Measurements from ENCODE around the gene EDRF1.

EDRF1 gene

DNA sequence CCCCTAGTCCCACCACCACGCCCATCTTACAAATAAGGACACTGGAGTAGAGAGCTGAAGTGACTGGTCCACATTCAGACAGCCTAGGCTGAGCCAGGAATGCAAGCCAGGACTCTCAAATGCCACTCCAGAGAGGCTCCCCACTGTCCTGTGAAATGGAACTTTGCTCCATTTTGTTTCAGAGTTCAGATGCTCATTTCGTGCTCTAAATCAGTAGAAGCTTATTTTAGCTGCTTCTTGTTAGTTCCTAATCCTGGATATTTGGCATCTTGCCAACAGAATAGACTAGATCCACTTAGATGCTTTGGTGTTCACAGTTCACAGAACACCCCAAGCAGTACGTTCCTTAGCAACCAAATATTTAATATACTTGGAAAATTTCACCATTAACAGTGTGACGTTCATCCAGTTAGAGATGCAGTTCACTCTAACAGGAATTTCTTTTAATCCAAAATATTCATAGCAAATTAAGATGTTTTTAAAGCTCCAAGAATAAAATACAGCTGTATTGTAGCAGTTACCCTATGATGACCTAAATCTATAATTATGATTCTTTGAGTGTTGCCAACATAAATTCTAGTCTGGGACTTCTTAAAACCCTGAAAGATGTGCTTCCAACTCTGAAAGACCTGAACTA, 48.8 kb downstream of the EDRF1 start:
- DNase-seq, result no peak

DNA sequence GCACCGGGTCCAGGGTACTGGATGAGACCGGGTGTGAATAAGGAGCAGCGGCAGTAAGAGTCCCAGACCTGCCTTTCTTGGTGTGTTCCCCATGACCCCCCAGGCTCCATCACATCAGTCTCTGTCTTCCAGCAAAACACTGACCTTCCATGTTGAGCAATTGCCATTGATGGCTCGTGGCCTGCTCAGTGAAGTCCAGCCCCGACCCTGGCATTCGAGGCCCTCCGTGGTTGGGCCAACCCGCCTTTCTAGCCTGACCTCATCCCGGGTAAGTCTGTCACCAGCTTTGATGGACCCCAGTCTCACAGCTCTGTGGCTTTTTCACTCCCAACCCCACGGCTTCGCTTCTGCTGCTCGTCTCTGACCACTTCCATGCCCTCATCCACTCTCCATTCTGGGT, 49.7 kb downstream of the EDRF1 start:
- DNase-seq, result no peak

DNA sequence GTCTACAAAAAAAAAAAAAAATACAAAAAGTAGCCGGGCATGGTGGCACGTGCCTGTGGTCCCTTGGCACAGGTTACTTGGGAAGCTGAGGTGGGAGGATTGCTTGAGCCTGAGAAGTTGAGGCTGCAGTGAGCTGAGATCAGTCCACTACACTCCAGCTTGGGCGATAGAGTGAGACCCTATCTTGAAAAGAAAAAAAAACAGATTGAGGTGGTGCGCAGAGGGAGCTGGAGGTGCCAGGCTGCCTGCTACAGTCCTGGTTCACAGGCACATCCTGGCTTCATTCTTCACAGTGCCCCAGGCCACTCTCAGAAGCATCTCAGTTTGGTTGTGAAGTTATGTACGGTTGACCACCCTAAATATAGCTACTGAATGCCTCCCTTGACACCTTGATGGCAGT, 51.3 kb downstream of the EDRF1 start:
- DNase-seq, result no peak

DNA sequence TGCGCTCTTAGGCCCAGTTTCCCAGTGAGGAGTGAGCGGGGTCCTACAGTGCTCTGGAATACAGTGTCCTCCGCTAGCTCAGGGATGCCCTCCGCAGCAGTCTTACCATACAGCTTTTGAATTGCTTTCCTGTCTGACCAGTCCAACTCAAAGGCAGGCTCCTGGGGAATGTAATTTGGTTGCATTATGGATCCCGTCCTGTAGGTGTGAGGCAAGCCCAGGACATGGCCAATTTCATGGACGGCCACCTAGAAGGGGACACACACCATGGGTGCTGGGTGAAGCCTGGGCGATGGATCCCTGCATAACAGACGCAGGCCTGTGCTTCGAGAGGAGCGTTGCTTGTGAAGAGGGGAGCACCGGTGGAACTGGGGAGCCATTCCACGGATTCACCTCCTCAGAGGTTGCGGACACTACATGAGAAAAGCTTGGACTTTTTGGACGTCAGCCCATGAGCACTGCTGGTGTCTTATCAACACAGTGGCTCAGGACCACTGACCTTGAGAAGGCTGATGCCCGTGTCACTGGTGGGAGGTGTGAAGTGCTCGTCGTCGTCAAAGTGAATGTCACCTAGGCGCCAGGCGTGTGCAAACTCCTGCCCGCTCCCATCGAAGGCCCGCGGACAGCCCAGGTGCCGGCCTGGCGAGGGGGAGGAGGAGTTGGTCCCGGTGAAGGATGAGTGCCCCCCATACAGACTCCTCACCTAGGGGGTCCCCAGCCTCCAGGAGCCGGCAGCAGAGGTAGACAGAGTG, 52.8 kb downstream of the EDRF1 start:
- DNase-seq, result no peak

DNA sequence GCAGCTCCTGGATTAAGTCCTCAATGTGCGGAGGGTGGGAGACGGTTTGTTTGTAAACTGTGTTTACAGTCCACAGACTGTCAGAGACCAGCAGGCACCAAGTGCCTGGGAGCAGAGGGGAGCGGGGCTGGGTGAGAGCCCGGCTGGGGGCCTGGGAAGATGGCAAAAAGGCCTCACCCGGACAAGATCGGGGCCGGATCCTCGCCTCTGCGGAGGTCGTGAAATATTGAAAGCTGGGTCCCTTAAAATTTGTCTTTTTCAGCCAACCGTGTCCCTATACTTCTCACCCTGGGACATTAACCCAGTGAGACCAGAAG, 53.3 kb downstream of the EDRF1 start:
- DNase-seq, result no peak

DNA sequence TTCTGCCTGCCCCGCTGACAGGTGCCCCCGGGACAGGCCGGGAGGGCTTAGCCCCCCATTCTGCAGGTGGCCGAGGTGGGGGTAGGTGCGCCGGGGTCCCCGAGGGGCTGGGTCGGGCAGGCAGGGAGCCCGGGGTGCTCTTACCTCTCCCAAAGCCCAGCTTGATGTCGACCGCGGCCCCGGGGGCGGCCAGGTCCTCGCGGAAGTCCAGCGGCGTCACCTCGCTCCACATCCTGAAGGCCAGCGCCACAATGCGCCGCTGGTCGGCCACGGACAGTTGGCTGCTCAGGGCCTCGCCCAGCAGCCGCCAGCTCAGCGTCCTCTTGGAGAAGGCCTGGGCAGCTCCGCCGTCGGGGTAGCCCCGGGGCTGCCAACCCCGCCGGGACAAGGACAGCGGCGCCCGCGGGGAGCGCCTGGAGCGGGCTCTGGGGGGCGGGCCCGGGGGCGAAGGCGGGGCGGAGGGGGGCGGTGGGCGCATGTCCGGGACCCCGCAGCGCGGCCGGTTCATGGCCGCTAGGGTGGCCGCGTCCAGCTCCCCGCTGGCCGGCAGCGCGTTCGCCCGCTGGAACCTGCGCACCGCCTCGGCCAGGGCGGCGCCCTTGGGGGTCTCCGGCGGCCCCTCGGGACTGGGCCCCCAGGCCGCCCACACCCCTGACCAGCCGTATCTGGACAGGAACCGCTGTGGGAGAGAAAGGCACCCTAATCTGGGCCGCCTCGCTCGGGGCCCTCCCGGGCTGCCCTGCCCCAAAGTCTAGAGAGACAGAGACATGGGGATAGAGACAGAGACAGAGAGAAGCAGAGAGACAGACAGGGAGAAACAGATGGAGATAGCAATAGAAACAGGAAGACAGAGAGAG, 54.4 kb downstream of the EDRF1 start:
- no peak for DNase-seq

DNA sequence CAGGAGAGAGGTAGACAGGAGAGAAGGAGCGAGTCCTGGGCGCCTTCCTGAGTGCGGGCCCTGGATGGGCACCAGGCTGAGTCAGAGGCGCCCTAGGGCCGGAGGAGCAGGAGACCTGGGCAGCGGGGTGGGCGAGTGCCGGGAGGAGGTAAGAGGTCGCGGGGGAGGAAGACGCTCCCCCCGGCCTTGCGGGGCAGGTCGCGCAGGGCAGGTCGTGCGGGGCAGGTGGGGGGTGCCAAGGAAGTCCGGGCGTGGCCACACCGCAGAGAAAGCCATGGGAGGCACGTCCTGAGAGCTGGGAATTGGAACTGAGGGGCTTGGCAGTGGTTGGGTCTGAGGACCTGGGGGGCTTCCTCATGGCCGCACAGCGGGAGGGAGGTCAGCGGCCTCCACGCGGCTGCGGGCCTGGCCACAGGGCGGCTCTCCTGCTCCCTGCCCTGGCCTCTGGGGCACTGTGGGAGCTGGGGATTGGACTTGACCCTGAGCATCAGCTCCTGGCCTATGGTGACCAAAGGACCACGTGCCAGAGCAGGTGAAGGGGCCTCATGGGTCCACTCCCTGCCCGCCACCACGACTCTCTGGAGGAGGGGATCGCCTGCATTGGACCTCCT, 55.2 kb downstream of the EDRF1 start:
- DNase-seq, result no peak

DNA sequence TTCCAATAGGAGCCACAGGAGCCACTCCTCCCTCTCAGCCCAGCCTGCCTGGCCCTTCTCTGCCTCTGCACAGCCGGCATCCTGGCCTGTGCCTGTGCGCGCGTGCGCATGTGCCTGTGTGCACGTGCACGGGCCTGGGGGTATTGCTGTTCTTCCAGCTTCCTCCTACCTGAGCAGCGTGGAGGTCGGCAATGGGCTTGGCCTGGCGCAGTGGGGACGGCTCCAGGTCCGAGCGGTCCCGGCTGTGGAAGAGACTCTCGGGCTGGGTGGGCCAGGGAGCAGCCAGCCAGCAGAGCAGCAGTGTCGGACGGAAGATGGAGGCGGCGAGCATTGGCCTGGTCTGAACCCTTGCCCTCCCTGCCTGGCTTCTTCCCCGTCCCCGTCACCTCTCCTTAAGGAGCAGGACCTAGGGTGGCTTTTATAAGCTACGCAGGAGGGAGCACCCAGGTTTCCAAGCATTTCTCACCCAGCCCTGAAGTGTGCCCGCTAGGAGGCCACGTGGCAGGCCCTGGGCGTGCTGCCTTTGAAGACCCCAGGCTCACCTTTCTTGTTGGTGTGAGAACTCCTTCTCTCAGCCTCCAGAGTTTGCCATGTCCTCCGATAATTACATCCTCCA, 56.1 kb downstream of the EDRF1 start, which contains the start of gene MMP21:
Gene MMP21 (minus strand): TSS at position 331 of the 616 bp plus-strand sequence. CDS start 0 bp downstream, at position 331.
- DNase-seq, result no peak

DNA sequence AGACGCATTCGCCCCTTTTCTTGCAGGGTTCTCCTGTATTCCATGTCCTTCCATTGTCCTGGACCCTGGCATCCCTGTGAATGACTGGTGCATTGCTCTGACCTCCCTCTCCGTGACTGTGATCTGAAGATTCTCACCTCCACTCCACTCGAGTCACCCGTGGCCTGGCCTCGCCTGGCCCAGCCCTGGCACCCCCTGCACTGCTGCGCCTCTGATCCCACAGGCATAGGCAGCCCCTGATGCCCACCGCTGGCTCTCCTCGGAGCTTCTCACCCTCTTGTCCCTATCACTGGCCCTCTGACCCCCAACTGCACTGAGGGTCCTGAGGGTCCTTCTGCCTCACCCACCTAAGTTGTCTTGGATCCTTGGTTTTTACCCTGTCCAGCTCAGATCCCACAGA, 58.3 kb downstream of the EDRF1 start:
- no peak for DNase-seq

DNA sequence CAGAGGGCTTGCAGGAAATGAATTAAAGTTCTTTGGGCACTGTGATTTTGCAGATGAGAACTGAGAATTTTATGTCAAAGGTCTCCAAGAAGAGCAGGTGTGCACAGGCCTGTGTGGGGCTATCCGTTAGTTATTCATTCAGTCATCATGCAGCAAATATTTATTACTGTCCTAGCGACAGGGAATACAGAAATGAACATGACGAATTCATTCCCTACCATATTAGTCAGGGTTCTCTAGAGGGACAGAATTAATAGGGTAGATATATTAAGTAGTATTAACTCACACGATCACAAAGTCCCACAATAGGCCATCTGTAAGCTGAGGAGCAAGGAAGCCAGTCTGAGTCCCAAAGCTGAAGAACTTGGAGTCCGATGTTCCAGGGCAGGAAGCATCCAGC, 59.0 kb downstream of the EDRF1 start:
- no peak for DNase-seq

DNA sequence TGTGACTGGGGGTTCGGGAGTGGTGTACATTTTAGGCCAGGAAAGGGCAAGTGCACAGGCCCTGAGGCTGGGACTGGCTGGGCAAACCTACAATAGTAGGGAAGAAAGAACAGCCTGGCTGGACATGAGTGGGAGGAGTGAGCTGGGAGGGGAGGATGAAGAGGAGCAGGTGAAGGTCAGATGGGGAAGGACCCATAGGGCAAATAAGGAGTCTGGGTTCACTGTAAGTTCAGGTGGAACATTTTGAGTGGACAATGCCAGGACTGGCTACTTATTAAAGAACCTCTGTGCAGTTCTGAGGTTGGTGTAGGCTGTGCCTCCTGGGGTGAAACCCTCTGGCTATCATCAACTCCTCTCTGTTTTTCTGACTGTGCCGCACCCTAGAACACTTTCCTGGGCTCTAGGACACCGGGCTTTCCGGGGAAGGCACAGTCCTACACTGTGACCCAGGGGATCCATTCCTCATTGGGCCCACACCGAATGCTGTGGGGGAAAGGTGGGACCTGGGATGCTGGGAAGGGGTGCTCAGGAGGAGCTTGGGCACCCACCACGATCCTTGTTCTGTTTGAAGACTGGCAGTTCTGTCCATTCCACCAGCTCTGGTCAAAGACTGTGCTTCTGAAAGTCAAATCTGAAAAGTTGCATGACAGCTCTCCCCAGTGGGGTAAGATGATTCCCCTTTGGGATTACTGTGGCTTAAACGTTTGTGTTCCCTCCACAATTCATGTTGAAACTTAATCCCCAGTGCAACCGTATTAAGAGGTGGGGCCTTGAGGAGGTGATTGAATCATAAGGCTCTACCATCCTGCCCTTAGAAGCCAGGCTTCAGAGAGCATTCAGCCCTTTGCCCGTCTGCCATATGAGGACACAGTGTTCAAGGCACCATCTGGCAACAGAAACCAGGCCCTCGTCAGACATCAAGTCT, 60.2 kb downstream of the EDRF1 start:
- DNase-seq, result no peak

DNA sequence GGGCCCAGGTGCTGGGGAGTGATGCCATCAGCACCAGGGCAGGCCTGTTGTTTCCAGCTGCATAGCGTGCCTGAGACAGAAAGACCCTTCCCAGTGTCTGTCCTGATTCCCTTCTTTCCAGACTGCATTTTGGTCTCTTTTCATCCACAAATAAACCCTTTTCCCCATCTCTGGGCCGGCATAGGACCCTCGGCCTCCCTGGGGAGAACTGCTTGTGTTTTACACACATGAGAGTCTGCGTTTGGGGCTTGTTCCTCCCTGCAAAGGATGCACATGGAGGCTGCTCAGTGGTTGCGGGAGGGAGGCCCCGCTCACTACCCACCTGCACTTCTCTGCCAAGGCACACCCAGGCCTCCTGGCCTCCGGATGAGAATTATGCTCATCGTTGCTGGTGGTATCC, 61.9 kb downstream of the EDRF1 start:
- no peak for DNase-seq

DNA sequence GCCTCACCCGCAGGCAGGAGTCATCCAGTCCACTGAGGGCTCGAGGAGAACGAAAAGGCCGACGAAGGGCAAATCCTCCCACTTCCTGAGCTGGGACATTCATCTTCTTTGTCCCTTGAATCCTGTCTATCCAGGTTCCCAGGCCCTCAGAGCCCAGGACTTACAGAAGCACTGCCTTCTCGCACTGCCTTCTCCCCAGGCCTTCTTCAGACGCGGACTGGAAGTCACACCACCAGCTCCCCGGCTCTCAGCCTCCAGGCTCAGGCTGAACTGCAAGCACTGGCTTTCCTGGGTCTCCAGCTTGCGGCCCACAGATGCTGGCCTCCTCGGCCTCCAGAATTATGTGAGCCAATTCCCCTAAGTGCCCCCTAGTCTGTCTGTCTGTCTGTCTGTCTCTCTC, 62.5 kb downstream of the EDRF1 start:
- DNase-seq, result no peak

DNA sequence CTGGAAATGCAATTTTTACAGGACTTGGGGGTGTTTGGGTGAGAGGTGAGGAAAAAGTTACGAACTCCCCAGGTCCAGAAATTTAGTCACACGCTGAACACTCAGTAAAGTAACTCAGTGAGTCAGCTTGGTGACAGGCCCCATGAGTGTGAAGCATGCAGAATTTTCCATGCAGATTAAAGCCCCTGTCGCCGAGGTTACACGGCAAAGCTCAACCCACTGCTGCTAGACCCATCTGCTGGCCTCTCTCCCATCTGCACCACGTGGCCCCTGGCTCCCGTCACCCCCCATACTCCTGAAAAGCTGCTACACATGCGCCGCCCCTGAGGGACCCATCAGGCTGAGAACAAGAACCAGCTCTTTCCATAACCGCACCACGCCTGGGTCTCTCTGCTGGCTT, 63.1 kb downstream of the EDRF1 start:
- no peak for DNase-seq

DNA sequence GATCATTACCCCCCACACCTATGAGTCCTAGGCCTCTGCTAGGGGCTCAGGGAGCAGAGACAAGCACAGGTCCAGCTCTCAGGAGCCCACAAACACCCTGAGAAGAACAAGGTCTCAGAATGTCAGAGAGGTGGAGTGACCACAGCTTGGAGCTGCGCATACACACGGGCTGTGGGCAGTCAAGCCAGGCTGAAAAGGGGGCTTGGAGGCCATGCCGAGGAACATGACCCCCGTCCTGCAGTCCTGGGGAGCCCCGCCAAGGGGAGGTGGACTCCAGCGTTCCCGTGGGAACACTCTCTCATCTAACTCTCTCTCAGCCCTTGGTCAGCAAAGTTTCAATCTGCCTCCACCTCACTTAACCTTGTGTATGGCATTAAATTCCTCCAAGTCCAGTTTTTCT, 63.9 kb downstream of the EDRF1 start:
- no peak for DNase-seq

DNA sequence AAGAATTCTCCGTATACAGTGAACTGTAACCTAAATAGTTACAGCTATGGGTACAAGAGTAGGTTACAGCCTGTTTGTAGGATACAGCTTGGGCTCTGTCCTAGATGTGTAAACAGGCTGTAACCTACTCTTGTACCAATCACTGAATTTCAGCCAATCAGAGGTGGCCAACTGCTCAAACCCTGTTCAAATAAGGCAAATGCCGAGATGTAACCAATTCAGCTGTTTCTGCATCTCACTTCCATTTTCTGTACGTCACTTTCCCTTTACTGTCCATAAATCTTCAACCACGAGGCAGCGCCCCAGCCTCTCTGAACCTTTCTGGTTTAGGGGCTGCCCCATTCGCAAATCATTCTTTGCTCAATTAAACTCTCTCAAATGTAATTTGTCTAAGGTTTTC, 64.4 kb downstream of the EDRF1 start:
- DNase-seq, result no peak

DNA sequence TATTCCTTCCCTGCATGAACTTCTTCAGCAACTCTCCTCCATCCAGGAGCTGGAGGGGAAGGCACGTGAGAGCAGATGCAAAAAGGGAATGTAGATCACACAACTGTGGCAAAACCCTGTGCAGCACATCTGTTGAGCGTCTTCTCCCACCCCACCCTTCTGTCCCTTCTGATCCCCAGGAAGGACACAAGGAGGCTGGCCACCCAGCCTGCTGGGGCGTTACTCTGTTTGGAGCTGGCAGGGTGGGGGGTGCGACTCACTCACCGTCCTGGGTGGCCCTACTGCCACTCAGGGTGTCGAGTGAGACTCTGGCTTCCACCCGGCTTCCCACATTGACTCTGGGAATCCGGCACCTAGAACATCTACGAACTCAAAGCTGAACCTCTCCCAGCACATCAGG, 66.3 kb downstream of the EDRF1 start:
- no peak for DNase-seq

DNA sequence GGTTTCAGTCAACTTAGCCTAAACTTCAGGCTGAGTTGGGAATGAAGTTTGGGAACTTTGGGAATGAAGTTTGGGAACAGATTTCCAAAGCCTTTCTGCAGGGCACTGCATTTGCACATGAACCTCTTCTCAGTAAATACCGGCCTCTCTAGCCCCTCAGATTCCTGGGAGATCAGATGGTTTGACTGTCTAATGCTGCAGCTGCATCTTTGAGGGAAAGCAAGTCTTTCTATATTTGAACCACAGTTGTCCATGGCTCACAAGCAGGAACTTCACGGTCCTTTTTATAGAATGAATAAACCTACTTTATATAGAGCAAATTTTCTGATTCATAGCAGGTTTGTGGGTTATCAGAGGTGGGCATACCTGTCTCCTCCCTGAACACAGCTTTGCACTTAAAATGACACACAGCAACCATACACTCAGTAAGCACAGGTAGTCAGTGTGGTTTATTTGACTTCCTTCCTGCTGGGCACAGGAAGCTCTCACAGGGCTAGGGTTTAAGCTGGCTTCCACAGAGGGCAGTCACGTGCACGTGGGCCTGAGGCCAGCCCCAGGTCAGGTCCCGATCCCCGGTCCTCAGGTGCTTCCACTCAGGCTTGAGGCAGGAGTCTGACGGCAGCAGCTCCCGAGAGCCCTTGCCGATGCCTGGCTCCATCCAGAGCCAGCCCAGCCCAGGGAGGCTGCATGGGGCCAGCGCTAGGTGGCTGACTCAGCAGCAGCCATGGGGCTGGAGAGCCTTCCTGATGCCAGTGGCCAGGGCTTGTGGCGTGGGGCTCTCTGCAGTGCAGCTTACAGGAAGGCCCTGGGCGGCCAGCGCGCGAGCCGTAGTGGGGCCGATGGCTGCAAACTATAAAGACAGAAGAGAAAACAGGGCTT, 68.9 kb downstream of the EDRF1 start:
- DNase-seq, result no peak

DNA sequence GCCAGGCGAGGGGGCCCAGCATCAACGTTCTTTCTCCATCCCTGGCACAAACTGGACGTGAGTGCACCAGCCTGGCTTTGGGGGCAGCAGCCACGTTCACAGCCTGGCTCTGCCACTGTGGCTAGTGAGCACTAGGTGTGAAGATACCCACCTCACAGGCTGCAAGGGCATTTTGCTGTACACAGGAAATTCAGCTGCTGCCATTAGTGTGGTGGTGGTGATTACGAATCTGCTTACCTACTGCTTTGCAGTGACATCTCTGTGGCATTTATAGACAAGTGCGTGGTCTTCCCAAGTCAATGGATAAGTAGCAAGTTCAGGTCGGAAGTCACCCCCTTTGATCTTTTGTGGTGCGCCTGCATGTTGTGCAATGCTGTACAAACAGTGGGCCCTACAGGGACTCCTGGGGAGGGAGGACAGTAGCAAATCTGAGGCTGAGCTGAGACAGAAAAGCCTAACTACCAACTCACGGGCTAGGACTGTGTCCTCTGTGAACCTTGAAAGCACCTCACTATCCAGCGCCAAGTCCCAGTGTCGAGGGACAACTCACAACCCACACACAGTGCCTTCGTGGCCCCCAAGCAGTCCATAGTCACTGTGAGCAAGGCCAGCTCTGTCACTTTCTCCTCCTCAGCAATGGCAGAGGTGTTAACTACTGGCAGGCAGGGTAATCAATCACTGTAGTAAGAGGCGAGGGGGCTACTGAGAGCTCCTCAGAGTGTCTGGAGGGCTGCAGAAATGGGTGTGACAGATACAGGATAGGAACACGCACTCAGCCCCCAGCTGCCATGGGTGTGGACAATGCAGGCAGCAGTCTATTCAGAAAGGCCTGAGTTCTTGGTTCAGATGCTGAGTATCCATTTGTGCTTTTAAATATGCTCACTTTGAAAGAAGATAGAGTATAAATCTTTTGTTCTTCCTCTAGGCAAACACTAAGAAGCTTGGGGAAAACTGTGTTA, 73.1 kb downstream of the EDRF1 start:
- DNase-seq, result no peak

DNA sequence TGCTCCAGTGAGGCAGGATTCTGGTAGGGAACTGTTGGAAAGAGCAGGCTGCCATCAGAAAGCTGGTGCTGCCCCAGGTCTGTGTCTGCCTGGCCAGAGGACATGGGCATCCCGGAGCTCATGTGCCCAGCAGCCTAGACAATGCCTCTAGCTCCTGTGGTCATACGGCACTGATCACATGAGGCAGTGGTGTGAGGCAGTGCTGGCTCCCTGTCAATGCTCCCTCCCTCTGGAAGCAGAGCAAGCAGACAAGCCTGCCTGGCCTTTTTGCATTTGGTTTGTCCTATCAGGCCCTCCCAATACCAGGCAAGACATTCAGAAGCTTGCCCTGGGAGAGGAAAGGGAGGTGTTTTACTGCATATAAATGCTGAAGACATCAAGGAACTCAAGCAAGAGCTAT, 75.6 kb downstream of the EDRF1 start:
- DNase-seq, result no peak

All from bone marrow (tissue), 2 donors.